Activated CD4-positive, alpha-beta T cell treated with anti-CD3 and anti-CD28 coated beads, Interleukin-2, amount 10 ng/mL, durations not matched to agents 7 days and 5 days (primary cell): ENCODE measurements around the gene EGLN3. TPM values are rescaled to one million over a fixed set of nuclear protein-coding genes. Genes with fewer than 3 reads are reported as not detected.
A peak's percentile ranks its signal among the peaks of the same experiment; 100 is the strongest.

Source experiments
- CTCF ChIA-PET: fragments of 350-600 bp; sonication (Branson Sonifier 250); formaldehyde crosslinking; loops from one replicate; lab custom pipeline; 2021; ENCODE audit warnings: antibody characterized with exemption; lab: Charles Lee
- POLR2A ChIA-PET: fragments of 350-600 bp; sonication (Branson Sonifier 250); formaldehyde crosslinking; loops from one replicate; lab custom pipeline; 2021; ENCODE audit warnings: antibody characterized with exemption; lab: Charles Lee
- DNase-seq: peaks from one replicate; pipeline ENCODE4 v3.0.0-alpha.2; 2020
- H3K27ac Mint-ChIP-seq: one replicate; pipeline ENCODE4 v1.8.0; 2021; ENCODE audit warnings: mild to moderate bottlenecking, moderate library complexity, mixed read lengths
- H3K27me3 Mint-ChIP-seq: one replicate; pipeline ENCODE4 v1.8.0; 2021; ENCODE audit warnings: mixed read lengths
- H3K36me3 Mint-ChIP-seq: one replicate; pipeline ENCODE4 v1.8.0; 2021; ENCODE audit warnings: low read depth, mixed read lengths
- H3K4me1 Mint-ChIP-seq: one replicate; pipeline ENCODE4 v1.8.0; 2021; ENCODE audit warnings: mixed read lengths
- H3K4me3 Mint-ChIP-seq: one replicate; pipeline ENCODE4 v1.8.0; 2021; ENCODE audit warnings: mild to moderate bottlenecking, moderate library complexity, mixed read lengths
- H3K9me3 Mint-ChIP-seq: one replicate; pipeline ENCODE4 v1.8.0; 2021; ENCODE audit warnings: mixed read lengths
- total RNA-seq, 2 experiments: library from RNA; stranded (reverse); gene quantifications; one replicate each; pipeline ENCODE4 v1.2.3, GENCODE V29; 2021

The EGLN3 gene
- total RNA-seq, 2 experiments from 2014 or later = 18.2 to 18.6 TPM

GRCh38 chr14:33957993-33958392 lies 7.1 kb upstream of the EGLN3 start:
- ChIA-PET POLR2A (no interaction called here), CTCF (no interaction called here)
- no peak for DNase-seq
- Mint-ChIP-seq H3K4me3 (no peak overlapping the region), H3K27me3 (peaks cover 42% of the 10 kb centered on the region), H3K4me1 (peaks cover 22% of the 10 kb centered on the region), H3K36me3 (no peaks in the 10 kb centered on the region), H3K9me3 (peaks cover 6% of the 10 kb centered on the region), H3K27ac (no peak overlapping the region)

- ChIA-PET CTCF (interaction anchor here (1.3 kb wide), 1 partner anchor 10 kb away, joined by 3 read pairs; no protein-coding TSS in a partner anchor), POLR2A (no interaction called here)
- Mint-ChIP-seq H3K4me3 (no peak overlapping the region), H3K4me1 (peaks cover 22% of the 10 kb centered on the region), H3K27ac (no peak overlapping the region), H3K9me3 (peaks cover 3% of the 10 kb centered on the region), H3K36me3 (no peaks in the 10 kb centered on the region), H3K27me3 (peaks cover 47% of the 10 kb centered on the region)
- DNase-seq = no peak
Measured at GRCh38 chr14:33957299-33957698, 6.4 kb upstream of the EGLN3 start.

GRCh38 chr14:33956640-33957039 lies 5.8 kb upstream of the EGLN3 start:
- H3K4me1 Mint-ChIP-seq = peaks cover 20% of the 10 kb centered on the region
- POLR2A ChIA-PET = no interaction called here
- H3K9me3 Mint-ChIP-seq = no peaks in the 10 kb centered on the region
- H3K27me3 Mint-ChIP-seq = peaks cover 48% of the 10 kb centered on the region
- DNase-seq = no peak
- CTCF ChIA-PET = interaction anchor here (1.3 kb wide), 1 partner anchor 9 kb away, joined by 3 read pairs; no protein-coding TSS in a partner anchor
- H3K4me3 Mint-ChIP-seq = no peak overlapping the region
- H3K27ac Mint-ChIP-seq = no peak overlapping the region
- no peaks in the 10 kb centered on the region for H3K36me3 Mint-ChIP-seq

GRCh38 chr14:33954016-33954598 lies 3.2 kb upstream of the EGLN3 start:
- no peak overlapping the region for H3K4me3 Mint-ChIP-seq
- peaks cover 62% of the 10 kb centered on the region for H3K27me3 Mint-ChIP-seq
- H3K4me1 Mint-ChIP-seq = peaks cover 26% of the 10 kb centered on the region
- H3K36me3 Mint-ChIP-seq = peaks cover 5% of the 10 kb centered on the region
- ChIA-PET POLR2A (no interaction called here), CTCF (no interaction called here)
- H3K9me3 Mint-ChIP-seq = no peaks in the 10 kb centered on the region
- H3K27ac Mint-ChIP-seq = no peak overlapping the region
- no peak for DNase-seq

- H3K27ac Mint-ChIP-seq = no peak overlapping the region
- H3K36me3 Mint-ChIP-seq = peaks cover 11% of the 10 kb centered on the region
- no peaks in the 10 kb centered on the region for H3K9me3 Mint-ChIP-seq
- POLR2A ChIA-PET = no interaction called here
- CTCF ChIA-PET = interaction anchor here (2.7 kb wide), 1 partner anchor 10 kb away, joined by 7 read pairs; no protein-coding TSS in a partner anchor
- H3K4me1 Mint-ChIP-seq = peaks cover 32% of the 10 kb centered on the region
- peaks cover 75% of the 10 kb centered on the region for H3K27me3 Mint-ChIP-seq
- H3K4me3 Mint-ChIP-seq = no peak overlapping the region
- no peak for DNase-seq
Measured at GRCh38 chr14:33952541-33952940, 1.7 kb upstream of the EGLN3 start.

- DNase-seq = no peak
- ChIA-PET POLR2A (no interaction called here), CTCF (interaction anchor here (2.7 kb wide), 1 partner anchor 11 kb away, joined by 7 read pairs; no protein-coding TSS in a partner anchor)
- H3K4me1 Mint-ChIP-seq = peaks cover 36% of the 10 kb centered on the region
- H3K27me3 Mint-ChIP-seq = peaks cover 74% of the 10 kb centered on the region
- H3K9me3 Mint-ChIP-seq = no peaks in the 10 kb centered on the region
- peaks cover 11% of the 10 kb centered on the region for H3K36me3 Mint-ChIP-seq
- no peak overlapping the region for H3K27ac Mint-ChIP-seq
- peak overlapping the region; percentile 77 for H3K4me3 Mint-ChIP-seq
Measured at GRCh38 chr14:33951183-33951840, 438 bp upstream of the EGLN3 start.

- Mint-ChIP-seq H3K4me3 (peak overlapping the region; percentile 77), H3K27ac (no peak overlapping the region), H3K9me3 (no peaks in the 10 kb centered on the region), H3K27me3 (peaks cover 73% of the 10 kb centered on the region), H3K4me1 (peaks cover 36% of the 10 kb centered on the region), H3K36me3 (peaks cover 21% of the 10 kb centered on the region)
- POLR2A ChIA-PET = no interaction called here
- DNase-seq = no peak
- CTCF ChIA-PET = no interaction called here
Measured at GRCh38 chr14:33949411-33949893, 1.4 kb downstream of the EGLN3 start.

- Mint-ChIP-seq H3K36me3 (peaks cover 23% of the 10 kb centered on the region), H3K9me3 (no peaks in the 10 kb centered on the region), H3K4me1 (peaks cover 36% of the 10 kb centered on the region), H3K27ac (no peak overlapping the region), H3K4me3 (peak overlapping the region; percentile 77), H3K27me3 (peaks cover 74% of the 10 kb centered on the region)
- ChIA-PET POLR2A (no interaction called here), CTCF (no interaction called here)
- DNase-seq = no peak
Measured at GRCh38 chr14:33948869-33949408, 1.9 kb downstream of the EGLN3 start.

GRCh38 chr14:33948145-33948868 lies 2.6 kb downstream of the EGLN3 start:
- ChIA-PET POLR2A (no interaction called here), CTCF (interaction anchor here (1.4 to 1.5 kb wide), 2 partner anchors 8 to 12 kb away, joined by 3 read pairs; no protein-coding TSS in a partner anchor)
- no peaks in the 10 kb centered on the region for H3K9me3 Mint-ChIP-seq
- H3K4me3 Mint-ChIP-seq = peak overlapping the region; percentile 77
- peaks cover 67% of the 10 kb centered on the region for H3K27me3 Mint-ChIP-seq
- peaks cover 36% of the 10 kb centered on the region for H3K4me1 Mint-ChIP-seq
- H3K27ac Mint-ChIP-seq = no peak overlapping the region
- peaks cover 27% of the 10 kb centered on the region for H3K36me3 Mint-ChIP-seq
- DNase-seq = no peak

- Mint-ChIP-seq H3K36me3 (peaks cover 32% of the 10 kb centered on the region), H3K27ac (no peak overlapping the region), H3K4me1 (peaks cover 40% of the 10 kb centered on the region), H3K4me3 (peak overlapping the region; percentile 47), H3K27me3 (peaks cover 57% of the 10 kb centered on the region), H3K9me3 (no peaks in the 10 kb centered on the region)
- POLR2A ChIA-PET = no interaction called here
- CTCF ChIA-PET = interaction anchor here (1.1 to 1.5 kb wide), 3 partner anchors 10 to 281 kb away, joined by 3 read pairs; no protein-coding TSS in a partner anchor
- DNase-seq = no peak
Measured at GRCh38 chr14:33946679-33947476, 4.0 kb downstream of the EGLN3 start.

GRCh38 chr14:33945210-33946088 lies 5.4 kb downstream of the EGLN3 start:
- H3K4me3 Mint-ChIP-seq = no peak overlapping the region
- peaks cover 33% of the 10 kb centered on the region for H3K4me1 Mint-ChIP-seq
- no peaks in the 10 kb centered on the region for H3K9me3 Mint-ChIP-seq
- CTCF ChIA-PET = interaction anchor here (1.1 to 1.2 kb wide), 2 partner anchors 10 to 17 kb away, joined by 3 read pairs; no protein-coding TSS in a partner anchor
- H3K36me3 Mint-ChIP-seq = peaks cover 35% of the 10 kb centered on the region
- H3K27ac Mint-ChIP-seq = no peak overlapping the region
- POLR2A ChIA-PET = interaction anchor here (0.6 kb wide), 1 partner anchor 24 kb away, joined by 5 read pairs; no protein-coding TSS in a partner anchor
- peaks cover 54% of the 10 kb centered on the region for H3K27me3 Mint-ChIP-seq
- no peak for DNase-seq
